ENCODE measurements around the gene KLHL14.

- TF ChIP-seq, protein P1, sequence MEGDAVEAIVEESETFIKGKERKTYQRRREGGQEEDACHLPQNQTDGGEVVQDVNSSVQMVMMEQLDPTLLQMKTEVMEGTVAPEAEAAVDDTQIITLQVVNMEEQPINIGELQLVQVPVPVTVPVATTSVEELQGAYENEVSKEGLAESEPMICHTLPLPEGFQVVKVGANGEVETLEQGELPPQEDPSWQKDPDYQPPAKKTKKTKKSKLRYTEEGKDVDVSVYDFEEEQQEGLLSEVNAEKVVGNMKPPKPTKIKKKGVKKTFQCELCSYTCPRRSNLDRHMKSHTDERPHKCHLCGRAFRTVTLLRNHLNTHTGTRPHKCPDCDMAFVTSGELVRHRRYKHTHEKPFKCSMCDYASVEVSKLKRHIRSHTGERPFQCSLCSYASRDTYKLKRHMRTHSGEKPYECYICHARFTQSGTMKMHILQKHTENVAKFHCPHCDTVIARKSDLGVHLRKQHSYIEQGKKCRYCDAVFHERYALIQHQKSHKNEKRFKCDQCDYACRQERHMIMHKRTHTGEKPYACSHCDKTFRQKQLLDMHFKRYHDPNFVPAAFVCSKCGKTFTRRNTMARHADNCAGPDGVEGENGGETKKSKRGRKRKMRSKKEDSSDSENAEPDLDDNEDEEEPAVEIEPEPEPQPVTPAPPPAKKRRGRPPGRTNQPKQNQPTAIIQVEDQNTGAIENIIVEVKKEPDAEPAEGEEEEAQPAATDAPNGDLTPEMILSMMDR (conservative IDR thresholded peaks at IDR 0.05 in 1 of 2, IDR thresholded peaks at IDR 0.05 in 1 of 2; ENCODE audit: extremely low read depth in 1 of 2, insufficient read depth in 1 of 2, low read depth in 1 of 2, low read length in 2 of 2) = no peak
- no peak for TF ChIP-seq EZH2 (IDR thresholded peaks at IDR 0.05; ENCODE audit: borderline replicate concordance, low read length)
These were observed 149.3 kb downstream of the KLHL14 start for GRCh38 chr18:32623563-32623962.

Measured in mammary epithelial cell (primary cell).